ENCODE measurements around the gene CIC.

CIC gene

DNA sequence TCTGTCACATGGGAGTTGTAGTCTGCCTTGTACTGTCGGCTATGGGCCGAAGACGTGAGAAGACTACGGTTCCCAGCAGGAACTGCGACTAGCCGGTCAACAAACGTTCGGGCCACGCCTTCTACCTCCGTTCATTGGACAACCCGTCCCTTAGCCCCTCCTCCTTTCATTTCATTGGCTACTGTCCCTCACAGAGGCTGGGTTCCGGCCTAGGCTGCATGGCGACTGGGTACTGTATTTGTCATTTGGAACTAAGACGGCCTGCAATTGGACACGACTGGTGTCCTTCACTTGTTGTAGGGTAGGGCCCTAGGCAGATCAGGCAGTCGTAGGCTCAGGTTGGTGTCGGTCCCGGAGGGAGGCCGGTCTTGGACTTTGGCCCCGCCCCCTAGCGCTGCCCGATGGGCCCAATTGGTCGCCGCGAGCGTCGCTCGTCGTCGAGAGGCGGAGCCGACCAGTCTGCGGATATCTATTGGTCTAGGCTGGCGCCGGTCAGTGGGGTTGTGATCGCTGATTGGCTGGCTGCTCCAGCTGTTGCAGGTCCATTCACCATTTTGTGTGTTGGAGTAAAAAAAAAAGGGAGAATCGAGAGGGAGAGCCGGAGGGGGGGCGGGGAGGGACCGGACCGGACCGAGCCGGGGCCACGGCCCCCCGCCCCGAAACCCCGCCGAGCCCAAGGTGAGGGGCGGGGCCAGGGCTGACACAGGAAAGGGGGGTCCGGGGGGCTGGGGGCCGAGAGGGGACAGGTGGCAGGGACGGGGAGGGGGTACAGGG is at the start of gene CIC:
TSS of gene CIC (plus strand) at position 549 of the 774 bp plus-strand sequence. CDS start 2,532 bp downstream, outside the sequence.
- peak; percentile 99 for DNase-seq

DNA sequence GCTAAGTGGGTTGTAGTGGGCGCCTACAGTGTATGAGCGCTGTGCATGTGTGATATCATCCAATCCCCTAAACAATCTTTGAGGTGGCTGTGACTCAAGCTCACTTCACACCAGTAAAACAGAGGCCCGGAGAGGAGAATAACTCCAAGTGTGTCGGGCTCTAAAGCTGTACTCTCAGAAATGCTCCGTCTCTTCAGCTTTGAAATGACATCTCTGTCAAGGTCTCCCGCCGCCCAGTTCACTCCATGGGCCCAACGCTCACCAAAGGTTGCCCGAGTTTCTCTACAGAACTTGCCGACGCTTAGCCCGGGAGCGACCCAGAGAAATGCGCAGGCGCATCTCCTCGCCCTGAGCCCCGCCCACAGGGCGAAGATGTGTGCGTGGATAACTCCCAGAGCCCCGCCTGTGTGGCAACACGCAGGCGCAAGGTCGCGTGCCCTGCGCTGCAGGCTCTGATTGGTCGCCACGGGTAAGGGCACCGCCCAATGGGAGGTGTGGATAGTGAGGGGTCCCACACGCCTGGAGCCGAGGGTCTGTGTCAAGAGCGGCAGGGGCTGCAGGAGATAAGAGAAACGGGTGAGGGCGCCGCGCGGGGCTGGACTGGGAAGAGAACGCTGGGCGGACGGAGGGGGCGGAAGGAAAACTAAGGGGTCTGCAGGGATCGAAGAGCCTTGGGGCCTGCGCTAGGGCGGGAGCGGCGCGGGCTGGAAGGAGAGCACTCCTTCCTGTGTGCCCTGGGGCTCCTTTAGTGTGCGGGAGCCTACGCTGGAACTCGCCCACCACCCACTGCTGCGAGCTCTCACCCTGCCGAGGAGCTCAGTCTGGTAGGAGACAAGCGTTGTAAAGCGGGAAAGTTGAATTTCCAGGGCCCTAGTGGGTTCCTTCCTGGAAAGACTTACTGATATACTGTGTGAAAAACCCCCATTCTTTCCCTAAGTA is 49.0 kb upstream of the CIC start, which contains the start of gene ZNF526:
TSS of gene ZNF526 (plus strand) at position 501 of the 939 bp plus-strand sequence. CDS start 4,092 bp downstream, outside the sequence.
- peak; percentile 98 for DNase-seq

DNA sequence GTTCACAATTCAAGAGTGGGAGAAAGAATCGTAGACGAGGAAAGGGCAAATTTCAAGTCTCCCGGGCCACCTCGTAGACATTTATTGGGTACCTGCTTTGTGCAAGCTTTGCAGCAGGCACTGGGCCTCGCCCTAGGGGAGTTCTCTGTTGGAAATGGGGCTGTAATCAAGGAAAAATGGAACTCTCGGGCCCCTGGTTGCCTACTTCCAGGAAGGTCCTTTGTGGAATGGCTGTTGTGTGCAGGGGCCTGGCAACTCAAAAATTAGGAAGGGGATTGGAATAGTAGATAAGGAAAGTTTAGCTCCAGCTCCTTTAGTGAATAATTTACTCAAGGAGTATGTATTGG is 48.3 kb upstream of the CIC start:
- DNase-seq: no peak

DNA sequence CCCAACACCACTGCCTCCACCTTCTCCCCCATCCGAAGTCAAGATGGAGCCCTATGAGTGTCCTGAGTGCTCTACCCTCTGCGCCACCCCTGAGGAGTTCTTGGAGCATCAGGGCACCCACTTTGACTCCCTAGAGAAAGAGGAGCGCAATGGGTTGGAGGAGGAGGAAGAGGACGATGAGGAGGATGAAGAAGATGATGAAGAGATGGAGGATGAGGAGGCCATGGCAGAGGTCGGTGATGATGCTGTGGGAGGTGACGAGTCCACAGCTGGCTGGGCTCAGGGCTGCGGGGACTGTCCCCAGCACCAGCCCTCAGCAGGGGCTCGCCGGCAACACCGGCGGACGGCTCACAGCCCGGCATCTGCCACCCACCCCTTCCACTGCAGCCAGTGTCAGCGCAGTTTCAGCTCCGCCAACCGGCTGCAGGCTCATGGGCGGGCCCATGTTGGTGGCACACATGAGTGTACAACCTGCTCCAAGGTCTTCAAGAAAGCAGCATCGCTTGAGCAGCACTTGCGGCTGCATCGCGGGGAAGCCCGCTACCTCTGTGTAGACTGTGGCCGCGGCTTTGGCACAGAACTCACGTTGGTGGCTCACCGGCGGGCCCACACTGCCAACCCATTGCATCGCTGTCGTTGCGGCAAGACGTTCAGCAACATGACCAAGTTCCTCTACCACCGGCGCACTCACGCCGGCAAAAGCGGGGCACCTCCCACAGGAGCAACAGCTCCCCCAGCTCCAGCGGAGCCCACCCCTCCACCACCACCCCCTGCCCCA is 43.9 kb upstream of the CIC start:
- no peak for DNase-seq

DNA sequence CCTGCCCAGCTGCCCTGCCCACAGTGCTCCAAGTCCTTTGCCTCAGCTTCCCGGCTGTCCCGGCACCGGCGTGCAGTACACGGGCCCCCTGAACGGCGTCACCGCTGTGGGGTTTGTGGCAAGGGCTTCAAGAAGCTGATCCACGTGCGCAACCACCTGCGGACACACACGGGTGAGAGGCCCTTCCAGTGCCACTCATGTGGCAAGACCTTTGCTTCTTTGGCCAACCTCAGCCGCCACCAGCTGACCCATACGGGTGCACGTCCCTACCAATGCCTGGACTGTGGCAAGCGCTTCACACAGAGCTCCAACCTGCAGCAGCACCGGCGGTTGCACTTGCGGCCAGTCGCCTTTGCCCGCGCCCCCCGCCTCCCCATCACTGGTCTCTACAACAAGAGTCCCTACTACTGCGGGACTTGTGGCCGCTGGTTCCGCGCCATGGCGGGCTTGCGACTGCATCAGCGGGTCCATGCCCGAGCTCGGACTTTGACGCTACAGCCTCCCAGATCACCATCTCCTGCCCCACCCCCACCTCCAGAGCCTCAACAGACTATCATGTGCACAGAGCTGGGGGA is 43.2 kb upstream of the CIC start:
- DNase-seq: no peak

DNA sequence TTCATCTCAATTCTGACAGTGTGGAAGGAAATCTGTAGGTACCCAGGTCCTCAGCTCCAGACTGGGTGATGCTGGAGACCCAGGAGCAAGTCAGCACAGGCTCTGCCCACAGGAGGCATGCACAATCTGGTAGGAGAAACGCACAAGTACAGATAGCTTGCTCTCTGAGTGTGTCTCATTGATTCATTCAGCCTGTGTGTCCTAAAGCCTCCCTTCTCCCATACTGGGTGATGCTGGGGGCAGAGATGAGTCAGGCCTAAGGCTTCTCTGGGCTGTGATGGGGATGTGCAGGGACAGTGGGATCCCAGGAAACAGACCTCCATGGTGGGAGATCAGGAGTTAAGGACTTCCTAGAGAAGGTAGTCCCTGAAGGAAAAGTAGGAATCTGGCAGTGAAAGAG is 42.2 kb upstream of the CIC start:
- DNase-seq: no peak

DNA sequence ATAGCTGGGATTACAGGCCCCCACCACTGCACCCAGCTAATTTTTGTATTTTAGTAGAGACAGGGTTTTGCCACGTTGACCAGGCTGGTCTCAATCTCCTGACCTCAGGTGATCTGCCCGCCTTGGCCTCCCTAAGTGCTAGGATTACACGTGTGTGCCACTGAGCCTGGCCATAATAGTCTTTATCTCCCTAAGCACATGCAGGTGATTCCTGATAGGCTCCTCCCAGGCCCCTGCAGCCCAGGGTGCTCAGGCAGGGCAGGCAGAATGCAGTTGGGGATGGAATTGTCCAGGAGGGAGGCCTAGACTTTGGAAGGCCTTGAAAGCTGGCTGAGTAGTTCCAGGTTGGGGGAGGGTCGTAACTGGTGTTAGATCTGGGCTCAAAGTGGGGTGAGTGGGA is 40.4 kb upstream of the CIC start:
- DNase-seq: no peak

DNA sequence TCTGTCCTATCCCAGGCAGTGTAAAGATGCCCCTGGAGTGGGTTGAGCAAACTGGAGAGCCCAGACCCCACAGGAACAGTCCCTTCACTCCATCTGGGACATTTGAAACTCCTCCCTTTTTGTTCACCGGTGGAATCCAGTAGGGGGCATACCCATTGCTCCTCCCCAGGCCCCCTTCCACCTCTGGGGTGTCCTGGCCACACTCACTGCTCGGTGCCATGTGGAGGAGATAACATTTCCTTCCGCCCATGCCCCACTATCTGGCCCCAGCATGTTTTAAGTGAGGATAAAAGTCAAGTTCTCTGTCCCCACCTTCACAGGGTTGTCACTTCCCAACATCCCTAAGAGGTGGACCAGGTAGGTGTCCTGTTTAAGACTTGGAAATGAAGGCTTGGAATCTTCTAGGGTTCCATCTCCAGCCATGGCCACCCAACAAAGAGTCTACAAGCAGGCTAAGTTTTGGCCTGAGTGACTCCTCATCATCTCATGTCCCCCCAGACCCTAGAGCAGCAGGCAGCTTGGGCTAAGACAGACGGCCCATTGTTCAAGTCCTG is 39.7 kb upstream of the CIC start:
- DNase-seq: no peak

DNA sequence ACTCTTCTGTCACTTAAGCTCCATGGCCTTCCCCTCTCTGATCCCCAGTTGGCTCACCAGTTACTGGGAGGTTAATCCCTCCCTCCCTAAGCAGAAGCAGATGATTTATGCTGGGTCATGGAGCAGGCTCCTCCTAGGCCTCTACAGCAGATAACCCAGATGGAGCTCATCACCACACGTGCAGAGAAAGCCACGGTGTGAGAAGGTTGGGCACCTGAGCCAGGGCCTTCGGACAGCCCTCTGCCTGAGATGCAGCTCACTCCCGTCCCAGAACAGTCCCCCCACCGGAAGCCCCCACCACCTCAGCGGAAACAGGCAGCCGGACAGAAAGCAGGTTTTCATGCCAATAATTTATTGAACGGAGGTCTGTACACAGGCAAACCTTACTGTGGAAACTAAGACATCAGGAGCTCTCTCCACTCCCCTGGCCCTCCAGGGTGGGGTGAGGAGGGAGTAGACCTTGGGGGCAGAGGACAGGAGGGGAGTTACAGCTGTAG is 39.1 kb upstream of the CIC start:
- DNase-seq: no peak

DNA sequence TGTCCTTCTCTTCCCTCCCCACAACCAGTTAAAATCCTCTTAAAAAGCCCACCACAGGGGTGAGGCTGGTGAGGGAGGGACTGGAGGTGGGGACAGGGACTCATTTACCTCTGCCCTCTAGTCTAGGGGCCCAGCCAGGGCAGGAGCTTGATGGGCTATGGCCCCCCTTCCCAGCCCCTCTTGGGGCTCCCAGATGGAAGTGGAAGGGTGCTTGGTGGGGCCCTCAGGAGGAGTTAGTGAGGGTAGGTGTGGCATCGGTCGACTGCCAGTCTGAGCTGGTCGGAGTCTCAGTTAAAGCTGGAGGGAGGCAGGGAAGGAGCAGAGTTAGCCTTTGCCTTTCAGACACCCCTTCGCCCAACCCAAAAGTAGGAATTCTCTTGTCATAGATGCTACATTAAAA is 38.5 kb upstream of the CIC start:
- DNase-seq: no peak

DNA sequence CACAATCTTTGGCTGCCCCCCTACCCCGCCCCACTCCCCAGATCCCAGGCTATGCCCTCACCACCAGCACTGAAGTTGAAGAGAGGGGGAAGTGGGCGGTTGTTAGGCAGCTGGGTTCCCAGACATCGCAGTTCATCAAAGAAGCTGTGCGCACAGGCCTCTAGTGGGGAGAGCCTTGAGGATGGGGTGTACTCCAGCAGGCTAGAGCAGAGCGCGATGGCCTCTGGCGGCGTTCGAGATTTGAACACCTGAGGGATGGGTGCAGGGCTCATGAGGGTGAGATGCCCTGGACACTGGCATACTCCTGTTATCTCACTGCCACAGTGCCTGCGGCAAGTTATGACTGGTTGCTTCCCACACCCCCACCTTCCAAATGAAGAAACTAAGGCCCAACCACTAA is 36.6 kb upstream of the CIC start:
- DNase-seq: no peak

DNA sequence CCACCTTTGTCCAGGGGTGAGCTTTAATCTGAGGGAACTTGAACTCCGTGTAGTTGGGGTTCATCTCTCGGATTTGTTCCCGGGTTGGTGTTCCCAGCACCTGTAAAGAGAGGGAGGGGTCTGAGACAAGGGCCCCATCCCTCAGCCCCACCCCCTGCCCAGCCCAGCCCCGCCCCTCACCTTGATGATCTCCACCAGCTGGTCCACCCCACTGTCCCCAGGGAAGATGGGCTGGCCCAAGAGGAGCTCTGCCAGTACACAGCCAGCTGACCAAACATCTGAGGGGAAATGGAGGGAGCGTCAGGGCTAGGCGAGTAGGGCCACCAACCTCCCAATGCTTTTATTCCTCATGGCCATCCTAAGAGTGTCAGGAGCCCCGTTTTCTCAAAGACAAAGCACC is 35.9 kb upstream of the CIC start:
- no peak for DNase-seq

DNA sequence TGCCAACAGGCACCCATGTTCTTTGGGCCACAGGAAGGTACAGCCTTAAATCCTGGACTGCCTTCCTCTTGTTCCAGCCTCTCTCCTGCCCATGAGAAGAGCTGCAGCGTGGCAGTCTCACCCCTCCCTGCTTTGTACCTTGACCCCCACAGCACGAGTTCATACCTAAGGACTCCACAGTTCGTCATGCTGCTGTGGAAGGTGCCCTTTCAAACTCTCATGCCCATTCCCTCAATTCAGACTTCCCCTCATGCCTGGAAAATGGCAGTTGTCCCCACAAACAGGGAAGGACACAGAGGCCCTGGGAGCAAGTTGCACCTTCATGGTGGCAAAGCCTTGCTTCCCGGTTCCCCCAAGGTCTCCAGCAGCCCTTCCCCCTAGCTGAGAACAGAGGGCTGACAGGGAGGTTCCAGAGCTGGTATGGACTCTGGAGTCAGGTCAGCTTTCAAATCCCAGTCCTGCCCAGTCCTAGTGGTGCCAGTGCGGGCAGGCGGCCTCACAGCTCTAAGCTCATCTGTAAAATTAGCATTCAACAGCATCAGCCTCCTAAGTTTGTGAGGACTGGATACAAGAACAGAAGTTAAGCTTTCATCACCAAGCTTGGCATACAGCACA is 35.3 kb upstream of the CIC start:
- no peak for DNase-seq

DNA sequence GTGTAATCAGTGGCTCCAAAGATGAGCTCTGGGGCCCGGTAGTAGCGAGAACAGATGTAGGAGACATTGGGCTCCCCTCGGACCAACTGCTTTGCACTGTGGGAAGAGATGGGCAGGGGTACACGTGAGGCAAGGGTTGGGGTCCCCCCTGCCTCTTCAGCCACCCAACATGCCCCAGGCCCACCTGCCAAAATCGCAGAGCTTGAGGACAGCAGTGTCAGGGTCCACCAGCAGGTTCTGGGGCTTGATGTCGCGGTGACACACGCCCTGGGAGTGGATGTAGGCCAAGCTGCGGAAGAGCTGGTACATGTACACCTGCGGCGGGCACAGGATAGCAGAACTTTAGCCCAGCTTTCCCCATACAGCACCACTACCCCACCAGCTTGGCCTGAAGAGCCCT is 34.7 kb upstream of the CIC start:
- DNase-seq: no peak

DNA sequence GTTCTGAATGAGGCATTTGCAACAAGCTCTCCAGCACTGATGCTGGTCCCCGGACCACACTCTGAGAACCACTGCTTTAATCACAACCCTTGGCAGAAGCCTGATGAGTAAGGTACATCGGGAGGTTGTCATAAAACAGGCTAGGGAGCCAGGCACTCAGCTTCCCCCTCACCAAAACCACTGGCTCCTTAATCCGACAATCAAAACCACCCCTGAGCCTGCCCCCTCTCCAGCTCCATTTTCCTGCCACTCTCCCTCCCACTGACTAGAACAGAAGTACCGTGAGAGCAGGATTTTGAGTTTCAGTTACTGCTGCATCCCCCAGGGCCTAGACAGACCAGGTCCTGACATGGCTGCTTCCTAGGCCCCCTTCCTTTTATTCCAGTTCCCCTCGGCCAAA is 33.9 kb upstream of the CIC start:
- DNase-seq: no peak

DNA sequence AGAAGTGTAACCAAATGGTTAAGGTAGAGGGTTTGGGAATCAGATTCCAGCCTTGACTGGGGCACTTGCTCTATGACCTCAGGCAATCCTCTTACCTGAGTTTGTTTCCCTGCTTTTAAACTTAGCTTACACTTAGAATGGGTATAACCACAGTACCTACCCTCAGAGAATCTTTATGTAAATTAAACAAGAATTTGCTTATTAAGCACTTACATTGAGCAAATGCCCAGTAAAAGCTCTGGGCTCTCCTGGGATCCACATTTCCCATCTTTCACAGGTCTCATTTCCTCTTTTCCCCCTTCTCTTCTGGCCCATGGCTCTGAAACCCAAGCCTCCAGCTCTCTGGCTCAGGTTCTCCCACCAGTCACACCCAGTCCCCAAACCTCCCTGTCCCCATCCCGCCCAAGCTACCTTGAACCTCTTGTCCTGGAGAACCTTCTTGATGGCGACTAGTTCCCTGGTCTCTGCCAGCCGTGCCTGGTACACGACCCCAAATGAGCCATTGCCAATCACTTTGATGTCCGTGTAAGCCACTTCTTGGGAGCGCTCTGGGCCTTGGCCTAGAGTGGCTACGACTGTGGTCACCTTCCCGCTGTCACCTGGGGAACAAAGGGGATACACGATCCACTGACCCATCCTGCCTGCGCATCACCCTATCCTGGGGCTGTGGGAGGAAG is 29.4 kb upstream of the CIC start:
- DNase-seq: no peak

DNA sequence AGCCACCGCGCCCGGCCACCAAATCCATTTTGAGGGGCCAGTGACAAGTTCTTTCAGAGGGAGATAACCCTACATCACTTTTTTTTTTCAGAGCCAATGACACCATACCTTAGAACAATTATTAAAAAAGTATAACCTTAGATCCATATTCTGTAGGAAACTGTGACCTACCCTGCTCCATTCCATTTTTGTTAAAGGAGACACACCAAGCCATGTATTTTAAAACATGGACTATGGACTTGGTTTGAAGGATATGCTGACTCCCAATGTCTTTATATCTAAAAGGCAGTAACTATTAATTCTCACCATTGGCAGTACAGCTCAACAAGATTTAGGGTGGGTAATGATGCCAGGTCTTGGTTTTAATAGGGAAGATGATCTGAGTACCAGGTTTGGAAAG is 27.8 kb upstream of the CIC start:
- DNase-seq: no peak

DNA sequence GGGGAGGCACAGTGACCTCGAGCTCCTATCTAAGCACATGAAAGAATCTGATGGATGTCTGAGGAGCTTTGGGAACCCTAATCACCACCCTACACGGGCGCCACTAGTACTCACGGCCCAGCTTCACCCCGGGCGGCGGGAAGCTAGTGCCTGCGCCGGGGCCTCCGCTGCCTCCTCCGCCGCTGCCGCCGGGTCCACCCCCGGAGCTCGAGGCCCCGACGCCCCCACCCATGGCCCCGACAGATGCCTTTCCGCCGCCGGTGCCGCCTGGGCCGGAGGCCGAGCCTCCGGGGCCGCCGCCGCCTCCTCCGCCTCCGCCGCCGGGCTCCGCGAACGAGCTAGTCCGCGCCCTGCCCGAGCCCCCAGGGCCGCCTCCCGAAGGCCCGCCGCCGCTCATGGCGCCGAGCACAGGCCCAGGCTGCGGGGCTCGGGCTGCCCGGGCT is 27.0 kb upstream of the CIC start:
- DNase-seq: peak; percentile 30

DNA sequence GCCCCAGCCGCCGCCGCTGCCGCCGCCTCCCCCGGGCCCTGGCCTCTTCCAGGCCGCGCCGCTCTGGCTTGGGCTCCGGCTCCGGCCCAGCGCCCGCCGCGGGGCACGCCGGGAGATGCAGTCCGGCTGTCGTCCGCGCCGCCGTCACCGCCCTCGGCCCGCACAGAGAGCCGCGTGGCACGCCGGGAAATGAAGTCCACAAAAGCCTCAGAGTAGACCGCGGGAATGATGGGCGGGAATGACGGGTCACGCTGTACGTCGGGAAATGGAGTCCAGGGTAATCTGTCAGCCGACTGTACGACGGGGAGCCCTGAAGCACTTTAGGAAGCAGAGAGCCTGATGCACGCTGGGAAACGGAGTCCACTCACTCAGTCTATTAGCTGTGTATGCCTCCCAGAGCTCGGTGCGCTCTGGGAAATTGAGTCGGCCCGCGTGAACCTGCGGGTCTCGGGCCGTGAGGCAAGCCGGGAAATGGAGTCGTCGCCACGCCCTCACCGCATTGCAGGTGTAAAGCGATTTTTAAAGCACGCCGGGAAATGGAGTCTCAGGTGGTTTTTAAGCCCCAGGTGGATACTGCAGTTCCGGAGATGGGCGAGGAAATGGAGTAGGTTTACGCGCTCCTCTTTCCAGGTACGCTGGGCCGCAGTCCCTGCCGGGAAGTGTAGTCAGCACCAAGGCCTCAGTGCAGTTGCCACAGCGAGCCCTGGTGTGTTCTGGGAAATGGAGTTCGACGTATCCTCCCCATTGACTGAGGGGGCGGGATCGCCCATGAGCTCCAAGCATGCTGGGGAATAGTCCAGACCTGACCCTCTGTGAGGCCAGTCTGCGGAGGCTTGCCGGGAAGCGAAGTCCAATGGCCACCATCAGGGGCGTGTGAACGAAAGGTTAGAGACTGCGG is 26.3 kb upstream of the CIC start, which contains the start of gene GSK3A:
TSS of gene GSK3A (minus strand) at position 91 of the 898 bp plus-strand sequence. CDS start 137 bp downstream, outside the sequence.
- peak; percentile 95 for DNase-seq
